ENCODE results near the gene OR5B3. TPM values are rescaled to one million over a fixed set of nuclear protein-coding genes. Genes with fewer than 3 reads are reported as not detected.

The OR5B3 gene
- not detected in 2 replicates for total RNA-seq (ENCODE audit: low replicate concordance)
- long read RNA-seq = 0 reads

DNA sequence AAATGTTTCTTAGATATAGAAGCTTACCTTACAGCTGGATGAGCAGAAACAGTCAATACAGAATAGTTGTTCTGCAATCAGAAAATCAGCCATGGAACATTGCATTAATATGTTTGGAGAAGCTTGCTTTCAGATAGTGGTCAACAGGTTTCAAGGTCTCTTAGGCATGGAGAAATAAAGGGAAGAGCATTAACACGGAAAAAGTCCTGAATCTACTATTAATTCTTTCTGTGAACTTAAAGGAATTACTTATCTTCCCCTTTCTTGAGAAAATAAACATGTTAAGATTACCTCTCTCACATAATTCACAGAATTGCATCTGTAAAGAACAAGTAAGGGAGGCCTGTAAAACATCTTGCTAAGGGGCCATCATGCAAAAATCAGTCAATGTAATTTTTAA, at the start of gene OR5B3:
TSS of gene OR5B3 (minus strand) at position 101 of the 400 bp plus-strand sequence. CDS start 3,465 bp downstream, outside the sequence.
- no peaks in the 10 kb centered on the region for H3K9me3 Mint-ChIP-seq
- H3K27ac Mint-ChIP-seq = no peak within 1 kb of the TSS
- no peaks in the 10 kb centered on the region for H3K4me1 Mint-ChIP-seq (ENCODE audit: unreplicated experiment)
- DNase-seq (ENCODE audit: extremely low spot score, unreplicated experiment) = no peak
- H3K36me3 Mint-ChIP-seq = no peaks in the 10 kb centered on the region
- H3K4me3 Mint-ChIP-seq = no peak within 1 kb of the TSS
- TF ChIP-seq CTCF (conservative IDR thresholded peaks at IDR 0.05) = no peak
- no peaks in the 10 kb centered on the region for H3K27me3 Mint-ChIP-seq

DNA sequence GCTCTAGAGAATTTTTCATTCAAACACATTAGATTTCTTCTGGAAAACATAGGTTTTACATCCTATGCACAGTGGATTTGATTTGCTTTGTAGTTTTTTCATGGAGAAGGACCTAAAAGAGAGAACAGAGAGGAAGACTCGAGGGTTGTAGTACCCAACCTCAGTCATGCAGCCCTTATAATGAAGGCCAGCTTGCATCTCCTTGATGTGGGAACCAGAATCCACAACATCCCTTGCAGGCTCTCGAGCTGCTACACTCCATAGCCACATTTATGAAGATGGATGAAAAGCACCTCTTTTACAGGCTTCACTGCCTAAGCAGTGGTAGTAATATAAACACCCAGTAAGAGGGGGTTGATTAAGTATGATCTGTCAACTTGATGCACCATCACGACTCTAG, 44.9 kb upstream of the OR5B3 start:
- Mint-ChIP-seq H3K4me3 (no peak overlapping the region), H3K27me3 (no peaks in the 10 kb centered on the region), H3K27ac (no peak overlapping the region), H3K4me1 (ENCODE audit: unreplicated experiment) (no peaks in the 10 kb centered on the region), H3K9me3 (no peaks in the 10 kb centered on the region), H3K36me3 (no peaks in the 10 kb centered on the region)
- DNase-seq (ENCODE audit: extremely low spot score, unreplicated experiment) = no peak
- no peak for TF ChIP-seq CTCF (conservative IDR thresholded peaks at IDR 0.05)

DNA sequence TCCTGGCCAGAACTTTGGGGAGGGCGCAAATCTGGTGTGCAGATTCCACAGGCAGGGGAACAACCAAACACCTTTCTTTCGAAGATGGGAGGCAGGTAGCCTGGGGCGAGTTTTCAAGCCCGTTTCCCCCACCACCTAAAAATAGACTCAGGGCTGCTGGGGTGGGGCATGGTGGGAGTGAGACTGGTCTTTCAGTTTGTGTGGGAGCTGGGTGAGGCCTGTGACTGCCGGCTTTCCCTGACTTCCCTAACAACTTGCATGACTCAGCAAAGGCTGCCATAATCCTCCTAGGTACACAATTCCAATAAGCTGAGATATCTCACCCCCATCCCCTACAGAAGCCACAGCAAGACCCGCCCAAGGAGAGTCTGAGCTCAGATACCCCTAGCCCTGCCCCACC, 39.6 kb upstream of the OR5B3 start:
- no peak for DNase-seq (ENCODE audit: extremely low spot score, unreplicated experiment)
- no peaks in the 10 kb centered on the region for H3K9me3 Mint-ChIP-seq
- H3K36me3 Mint-ChIP-seq = no peaks in the 10 kb centered on the region
- H3K4me1 Mint-ChIP-seq (ENCODE audit: unreplicated experiment) = no peaks in the 10 kb centered on the region
- H3K27ac Mint-ChIP-seq = no peak overlapping the region
- H3K4me3 Mint-ChIP-seq = no peak overlapping the region
- H3K27me3 Mint-ChIP-seq = no peaks in the 10 kb centered on the region
- TF ChIP-seq CTCF (conservative IDR thresholded peaks at IDR 0.05) = no peak

- Mint-ChIP-seq H3K9me3 (no peaks in the 10 kb centered on the region), H3K36me3 (no peaks in the 10 kb centered on the region), H3K4me3 (no peak overlapping the region), H3K27me3 (no peaks in the 10 kb centered on the region), H3K27ac (no peak overlapping the region), H3K4me1 (ENCODE audit: unreplicated experiment) (no peaks in the 10 kb centered on the region)
- TF ChIP-seq CTCF (conservative IDR thresholded peaks at IDR 0.05) = no peak
- no peak for DNase-seq (ENCODE audit: extremely low spot score, unreplicated experiment)
These were observed 37.6 kb upstream of the OR5B3 start for GRCh38 chr11:58444300-58444699.

DNA sequence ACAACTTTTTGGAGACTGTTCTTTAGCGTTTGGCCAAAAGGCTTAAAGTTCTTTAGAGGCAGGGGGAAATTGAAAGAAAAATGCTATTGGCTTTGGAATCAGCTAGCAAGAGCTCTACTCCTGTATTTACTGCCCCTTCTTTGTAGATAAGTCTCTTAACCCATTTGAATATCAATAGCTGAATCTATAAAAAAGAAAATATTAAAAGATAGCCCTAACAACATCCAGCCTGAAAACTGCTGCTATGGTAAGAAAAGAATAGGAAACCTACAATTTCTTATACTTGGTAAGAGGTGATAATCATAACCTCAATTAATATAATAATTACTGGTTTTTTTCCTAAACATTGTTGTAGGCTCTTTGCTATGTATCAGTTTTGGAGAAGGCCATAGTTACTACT, 35.5 kb upstream of the OR5B3 start, which contains the start of gene OR5B12:
TSS of gene OR5B12 (minus strand) at position 101 of the 400 bp plus-strand sequence. CDS start 2,085 bp downstream, outside the sequence.
- Mint-ChIP-seq H3K36me3 (no peaks in the 10 kb centered on the region), H3K27ac (no peak within 1 kb of the TSS), H3K4me1 (ENCODE audit: unreplicated experiment) (no peaks in the 10 kb centered on the region), H3K4me3 (no peak within 1 kb of the TSS), H3K27me3 (no peaks in the 10 kb centered on the region), H3K9me3 (no peaks in the 10 kb centered on the region)
- no peak for DNase-seq (ENCODE audit: extremely low spot score, unreplicated experiment)
- no peak for TF ChIP-seq CTCF (conservative IDR thresholded peaks at IDR 0.05)

DNA sequence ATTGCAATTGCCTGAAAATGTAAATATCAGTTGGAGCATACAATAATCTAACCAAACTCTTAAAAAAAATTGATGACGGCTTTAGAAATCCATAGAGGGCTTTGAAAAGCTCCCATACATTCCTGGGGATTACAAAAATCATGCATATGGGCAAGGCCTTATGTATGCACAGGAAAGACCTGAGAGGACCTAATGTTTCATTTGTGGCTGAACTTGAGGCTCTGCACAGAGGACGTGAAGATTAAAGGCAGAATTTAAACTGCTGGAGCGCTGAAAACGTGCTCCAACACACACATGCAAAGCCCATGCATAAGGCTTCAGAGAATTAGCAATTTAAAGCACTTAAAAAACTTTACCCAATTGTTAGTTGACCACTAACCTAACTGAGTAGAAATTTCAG, 31.8 kb upstream of the OR5B3 start:
- H3K4me1 Mint-ChIP-seq (ENCODE audit: unreplicated experiment) = no peaks in the 10 kb centered on the region
- no peaks in the 10 kb centered on the region for H3K27me3 Mint-ChIP-seq
- H3K27ac Mint-ChIP-seq = no peak overlapping the region
- no peak for TF ChIP-seq CTCF (conservative IDR thresholded peaks at IDR 0.05)
- H3K4me3 Mint-ChIP-seq = no peak overlapping the region
- no peaks in the 10 kb centered on the region for H3K9me3 Mint-ChIP-seq
- DNase-seq (ENCODE audit: extremely low spot score, unreplicated experiment) = no peak
- no peaks in the 10 kb centered on the region for H3K36me3 Mint-ChIP-seq
